ENCODE results near the gene TMEM170B.

DNA sequence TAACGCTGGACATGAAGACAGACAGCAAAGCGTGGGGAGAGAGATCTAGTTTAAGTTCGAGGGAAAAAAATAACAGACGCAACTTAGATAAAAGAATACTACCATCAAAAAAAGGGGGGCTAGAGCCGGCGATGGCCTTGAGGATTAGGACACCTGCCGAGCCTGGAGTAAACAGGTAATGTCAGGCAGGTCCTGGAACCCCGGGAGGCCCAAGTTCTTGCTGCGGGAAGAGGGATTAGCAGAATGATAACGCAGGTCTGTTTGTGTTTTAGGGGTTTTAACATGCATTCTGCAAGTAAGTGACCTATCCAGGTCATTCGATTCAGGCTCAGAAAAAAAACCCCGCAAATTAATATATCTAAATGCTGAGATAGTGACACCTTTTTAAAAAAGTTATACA is 754 bp upstream of the TMEM170B start:
- TF ChIP-seq CTCF (IDR thresholded peaks at IDR 0.05; ENCODE audit: borderline replicate concordance, extremely low read depth, low read length, poor library complexity, severe bottlenecking) (no peak), EZH2 (IDR thresholded peaks at IDR 0.05; ENCODE audit: borderline replicate concordance, low read depth, low read length, severe bottlenecking) (no peak)

All from DND-41 (cell line).